ENCODE data around the gene PARD3B.
"Not testable (repeated sequence)": the region's sequence is repeated elsewhere in the genome, so short reads cannot be mapped to it uniquely, and the experiment has no call there.

PARD3B gene

GRCh38 chr2:205462681-205463345, 917.5 kb downstream of the PARD3B start:
- DNase-seq (ENCODE audit: low read depth in 2 of 2): no peak

GRCh38 chr2:205463466-205464025, 918.3 kb downstream of the PARD3B start:
- DNase-seq (ENCODE audit: low read depth in 2 of 2): no peak

GRCh38 chr2:205464681-205465080, 919.4 kb downstream of the PARD3B start:
- no peak for DNase-seq (ENCODE audit: low read depth in 2 of 2)

- no peak for DNase-seq (ENCODE audit: low read depth in 2 of 2)
Observed at GRCh38 chr2:205465791-205466190, 920.5 kb downstream of the PARD3B start.

GRCh38 chr2:205471776-205472175, 926.5 kb downstream of the PARD3B start:
- no peak for DNase-seq (ENCODE audit: low read depth in 2 of 2)

- no peak for DNase-seq (ENCODE audit: low read depth in 2 of 2)
Observed at GRCh38 chr2:205473791-205474190, 928.5 kb downstream of the PARD3B start.

- DNase-seq (ENCODE audit: low read depth in 2 of 2): no peak
Observed at GRCh38 chr2:205474741-205475415, 929.6 kb downstream of the PARD3B start.

- no peak for DNase-seq (ENCODE audit: low read depth in 2 of 2)
Observed at GRCh38 chr2:205475416-205475768, 930.1 kb downstream of the PARD3B start.

- no peak for DNase-seq (ENCODE audit: low read depth in 2 of 2)
Observed at GRCh38 chr2:205477016-205477705, 931.9 kb downstream of the PARD3B start.

GRCh38 chr2:205481861-205482260, 936.6 kb downstream of the PARD3B start:
- no peak for DNase-seq (ENCODE audit: low read depth in 2 of 2)

GRCh38 chr2:205482399-205483081, 937.3 kb downstream of the PARD3B start:
- DNase-seq (ENCODE audit: low read depth in 2 of 2): no peak

- no peak for DNase-seq (ENCODE audit: low read depth in 2 of 2)
Observed at GRCh38 chr2:205483095-205483494, 937.8 kb downstream of the PARD3B start.

- DNase-seq (ENCODE audit: low read depth in 2 of 2): no peak
Observed at GRCh38 chr2:205484215-205484614, 938.9 kb downstream of the PARD3B start.

- DNase-seq (ENCODE audit: low read depth in 2 of 2): no peak
Observed at GRCh38 chr2:205484764-205485163, 939.5 kb downstream of the PARD3B start.

- not testable (repeated sequence) for DNase-seq (ENCODE audit: low read depth in 2 of 2)
Observed at GRCh38 chr2:205493528-205493927, 948.3 kb downstream of the PARD3B start.

- DNase-seq (ENCODE audit: low read depth in 2 of 2): no peak
Observed at GRCh38 chr2:205494537-205495235, 949.4 kb downstream of the PARD3B start.

- DNase-seq (ENCODE audit: low read depth in 2 of 2): no peak
Observed at GRCh38 chr2:205495819-205496218, 950.5 kb downstream of the PARD3B start.

GRCh38 chr2:205496370-205496769, 951.1 kb downstream of the PARD3B start:
- DNase-seq (ENCODE audit: low read depth in 2 of 2): no peak

GRCh38 chr2:205496772-205497171, 951.5 kb downstream of the PARD3B start:
- no peak for DNase-seq (ENCODE audit: low read depth in 2 of 2)

- no peak for DNase-seq (ENCODE audit: low read depth in 2 of 2)
Observed at GRCh38 chr2:205499006-205499405, 953.7 kb downstream of the PARD3B start.

- DNase-seq (ENCODE audit: low read depth in 2 of 2): no peak
Observed at GRCh38 chr2:205500065-205500464, 954.8 kb downstream of the PARD3B start.

Data from stimulated activated CD4-positive, alpha-beta T cell treated with anti-CD3 and anti-CD28 coated beads, Interleukin-12 subunit alpha, Interleukin-12 subunit beta, amount 100 ng/mL, for 24 hours (primary cell).